Neural cell (in vitro differentiated cells): Measurements from ENCODE around the gene KCTD19.

Experiments used
- EP300 ChIP-seq: fragments of 450-650 bp; conservative IDR thresholded peaks from 2 replicates; pipeline ENCODE4 v1.6.1; 2014; ENCODE audit warnings: antibody characterized with exemption, mild to moderate bottlenecking, moderate library complexity; ENCODE audit not compliant: poor library complexity, severe bottlenecking
- EZH2 ChIP-seq: fragments of 200-600, 300-800 bp; shearing (Covaris generic), sonication (generic); IDR thresholded peaks from 2 replicates; pipeline ENCODE4 v1.6.1; 2014; ENCODE audit warnings: antibody characterized with exemption, low read length, borderline replicate concordance, mild to moderate bottlenecking; ENCODE audit not compliant: insufficient read depth, poor library complexity, severe bottlenecking
- MXI1 ChIP-seq: fragments of 450-650 bp; conservative IDR thresholded peaks from 2 replicates; pipeline ENCODE4 v1.6.1; 2014; ENCODE audit warnings: antibody characterized with exemption, mild to moderate bottlenecking; ENCODE audit not compliant: poor library complexity, severe bottlenecking
- POLR2AphosphoS5 ChIP-seq: IDR thresholded peaks from 2 replicates; pipeline ENCODE4 v1.6.1; 2012
- RAD21 ChIP-seq: fragments of 450-650 bp; conservative IDR thresholded peaks from 2 replicates; pipeline ENCODE4 v1.6.1; 2014; ENCODE audit warnings: antibody characterized with exemption, mild to moderate bottlenecking, moderate library complexity
- SMC3 ChIP-seq: fragments of 450-650 bp; conservative IDR thresholded peaks from 2 replicates; pipeline ENCODE4 v1.6.1; 2014; ENCODE audit warnings: antibody characterized with exemption, mild to moderate bottlenecking, moderate library complexity; ENCODE audit not compliant: poor library complexity
- TAF1 ChIP-seq: IDR thresholded peaks from 2 replicates; pipeline ENCODE4 v1.6.1; 2012; ENCODE audit warnings: low read depth
- TF ChIP-seq, protein P1 (sequence below): fragments of 450-650 bp; IDR thresholded peaks from 2 replicates; pipeline ENCODE4 v1.5.1; 2014; ENCODE audit warnings: antibody characterized with exemption, mild to moderate bottlenecking, moderate library complexity; ENCODE audit not compliant: poor library complexity, severe bottlenecking
- TF ChIP-seq, protein P2 (sequence below): IDR thresholded peaks from 2 replicates; pipeline ENCODE4 v1.6.1; 2012; ENCODE audit warnings: borderline replicate concordance

DNA sequence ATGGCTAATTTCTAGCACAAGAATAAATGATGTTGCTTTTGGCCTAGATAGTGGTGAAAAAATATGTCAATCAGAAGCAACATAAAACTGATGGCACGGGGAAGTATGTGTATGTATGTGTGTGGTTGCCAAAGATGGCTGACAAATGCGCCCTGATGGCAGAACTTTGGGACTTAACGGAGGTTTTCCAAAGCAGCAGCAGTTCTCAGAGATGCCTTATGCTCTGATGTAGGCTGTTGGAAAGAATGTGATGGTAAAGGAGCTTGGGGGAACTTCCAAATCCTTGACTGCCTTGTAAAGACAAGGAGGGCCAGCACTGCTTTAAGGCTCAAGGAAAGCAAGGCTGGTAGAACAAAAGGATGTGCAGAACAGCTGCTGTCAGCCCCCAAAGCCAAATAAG, 16.0 kb downstream of the KCTD19 start:
- no peak for TF ChIP-seq EP300
- TF ChIP-seq, protein P1, sequence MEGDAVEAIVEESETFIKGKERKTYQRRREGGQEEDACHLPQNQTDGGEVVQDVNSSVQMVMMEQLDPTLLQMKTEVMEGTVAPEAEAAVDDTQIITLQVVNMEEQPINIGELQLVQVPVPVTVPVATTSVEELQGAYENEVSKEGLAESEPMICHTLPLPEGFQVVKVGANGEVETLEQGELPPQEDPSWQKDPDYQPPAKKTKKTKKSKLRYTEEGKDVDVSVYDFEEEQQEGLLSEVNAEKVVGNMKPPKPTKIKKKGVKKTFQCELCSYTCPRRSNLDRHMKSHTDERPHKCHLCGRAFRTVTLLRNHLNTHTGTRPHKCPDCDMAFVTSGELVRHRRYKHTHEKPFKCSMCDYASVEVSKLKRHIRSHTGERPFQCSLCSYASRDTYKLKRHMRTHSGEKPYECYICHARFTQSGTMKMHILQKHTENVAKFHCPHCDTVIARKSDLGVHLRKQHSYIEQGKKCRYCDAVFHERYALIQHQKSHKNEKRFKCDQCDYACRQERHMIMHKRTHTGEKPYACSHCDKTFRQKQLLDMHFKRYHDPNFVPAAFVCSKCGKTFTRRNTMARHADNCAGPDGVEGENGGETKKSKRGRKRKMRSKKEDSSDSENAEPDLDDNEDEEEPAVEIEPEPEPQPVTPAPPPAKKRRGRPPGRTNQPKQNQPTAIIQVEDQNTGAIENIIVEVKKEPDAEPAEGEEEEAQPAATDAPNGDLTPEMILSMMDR: no peak
- no peak for TF ChIP-seq SMC3
- no peak for TF ChIP-seq EZH2
- no peak for TF ChIP-seq TAF1
- TF ChIP-seq, protein P2, sequence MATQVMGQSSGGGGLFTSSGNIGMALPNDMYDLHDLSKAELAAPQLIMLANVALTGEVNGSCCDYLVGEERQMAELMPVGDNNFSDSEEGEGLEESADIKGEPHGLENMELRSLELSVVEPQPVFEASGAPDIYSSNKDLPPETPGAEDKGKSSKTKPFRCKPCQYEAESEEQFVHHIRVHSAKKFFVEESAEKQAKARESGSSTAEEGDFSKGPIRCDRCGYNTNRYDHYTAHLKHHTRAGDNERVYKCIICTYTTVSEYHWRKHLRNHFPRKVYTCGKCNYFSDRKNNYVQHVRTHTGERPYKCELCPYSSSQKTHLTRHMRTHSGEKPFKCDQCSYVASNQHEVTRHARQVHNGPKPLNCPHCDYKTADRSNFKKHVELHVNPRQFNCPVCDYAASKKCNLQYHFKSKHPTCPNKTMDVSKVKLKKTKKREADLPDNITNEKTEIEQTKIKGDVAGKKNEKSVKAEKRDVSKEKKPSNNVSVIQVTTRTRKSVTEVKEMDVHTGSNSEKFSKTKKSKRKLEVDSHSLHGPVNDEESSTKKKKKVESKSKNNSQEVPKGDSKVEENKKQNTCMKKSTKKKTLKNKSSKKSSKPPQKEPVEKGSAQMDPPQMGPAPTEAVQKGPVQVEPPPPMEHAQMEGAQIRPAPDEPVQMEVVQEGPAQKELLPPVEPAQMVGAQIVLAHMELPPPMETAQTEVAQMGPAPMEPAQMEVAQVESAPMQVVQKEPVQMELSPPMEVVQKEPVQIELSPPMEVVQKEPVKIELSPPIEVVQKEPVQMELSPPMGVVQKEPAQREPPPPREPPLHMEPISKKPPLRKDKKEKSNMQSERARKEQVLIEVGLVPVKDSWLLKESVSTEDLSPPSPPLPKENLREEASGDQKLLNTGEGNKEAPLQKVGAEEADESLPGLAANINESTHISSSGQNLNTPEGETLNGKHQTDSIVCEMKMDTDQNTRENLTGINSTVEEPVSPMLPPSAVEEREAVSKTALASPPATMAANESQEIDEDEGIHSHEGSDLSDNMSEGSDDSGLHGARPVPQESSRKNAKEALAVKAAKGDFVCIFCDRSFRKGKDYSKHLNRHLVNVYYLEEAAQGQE: no peak
- TF ChIP-seq POLR2AphosphoS5: no peak
- TF ChIP-seq RAD21: no peak
- no peak for TF ChIP-seq MXI1
